Activated T-cell treated with anti-CD3 and anti-CD28 coated beads, Interleukin-2, amount 50 U/mL, for 72 hours (primary cell): Measurements from ENCODE around the gene OXCT1. TPM values are rescaled to one million over a fixed set of nuclear protein-coding genes. Genes with fewer than 3 reads are reported as not detected.
"Not testable (repeated sequence)": the region's sequence is repeated elsewhere in the genome, so short reads cannot be mapped to it uniquely, and the experiment has no call there.

Experiments
- ATAC-seq, 2 donors: fragments of 150-1000 bp; cut with Tn5 transposase; replicated peaks in 1 of 2; 2 replicates each; pipeline ENCODE4 v1.10.0; 2021; ENCODE audit warnings: moderate library complexity in 2 of 2, mild to moderate bottlenecking in 1 of 2
- DNase-seq, 2 donors: peaks; one replicate each; pipeline ENCODE4 v3.0.0; 2021 to 2022; ENCODE audit warnings: mixed read lengths in 1 of 2
- H3K27ac Mint-ChIP-seq: one replicate; pipeline ENCODE4 v1.8.0; 2022; ENCODE audit warnings: mild to moderate bottlenecking, moderate library complexity, mixed read lengths
- H3K27me3 Mint-ChIP-seq: one replicate; pipeline ENCODE4 v1.8.0; 2022; ENCODE audit warnings: low read depth, mixed read lengths
- H3K36me3 Mint-ChIP-seq, 2 donors: one replicate each; pipeline ENCODE4 v1.8.0; 2022; ENCODE audit warnings: mixed read lengths in 2 of 2, mild to moderate bottlenecking in 1 of 2; ENCODE audit not compliant: insufficient read depth in 2 of 2
- H3K4me1 Mint-ChIP-seq: one replicate; pipeline ENCODE4 v1.8.0; 2022; ENCODE audit warnings: low read depth, mixed read lengths
- H3K4me3 Mint-ChIP-seq, 2 donors: one replicate each; pipeline ENCODE4 v1.8.0; 2022; ENCODE audit warnings: mild to moderate bottlenecking in 2 of 2, mixed read lengths in 2 of 2, moderate library complexity in 2 of 2
- H3K9me3 Mint-ChIP-seq, 2 donors: one replicate each; pipeline ENCODE4 v1.8.0; 2022; ENCODE audit warnings: mixed read lengths in 2 of 2
- total RNA-seq, 2 donors: library from RNA; stranded (reverse); gene quantifications; one replicate each; pipeline ENCODE4 v1.2.3, GENCODE V29; 2022

The OXCT1 gene
- total RNA-seq, 2 donors from 2014 or later = 58.7 to 63.8 TPM

DNA sequence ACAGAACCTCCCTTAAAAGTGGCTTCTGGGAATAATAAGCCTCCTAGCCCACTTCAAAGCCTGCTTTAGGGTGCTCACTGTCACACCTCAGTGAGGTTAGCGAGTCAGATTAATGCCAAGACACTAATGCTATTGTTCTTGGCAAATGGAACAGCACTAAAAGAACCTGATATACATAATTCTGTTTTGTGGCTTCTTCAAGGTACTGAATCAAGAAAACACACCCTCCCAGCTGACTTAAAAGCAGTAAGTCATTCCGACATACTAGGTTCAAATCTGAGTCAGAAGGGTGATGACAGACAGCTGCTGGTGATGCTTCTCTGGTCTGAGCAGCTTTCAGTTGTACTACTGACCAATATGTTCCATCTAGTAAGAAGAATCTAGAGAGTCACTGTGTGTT is 121.6 kb downstream of the OXCT1 start:
- peaks cover 30% of the 10 kb centered on the region for H3K4me1 Mint-ChIP-seq
- H3K27ac Mint-ChIP-seq = peak overlapping the region; percentile 78
- H3K4me3 Mint-ChIP-seq = peak overlapping the region in 1 of 2 donors; percentile 8
- no peaks in the 10 kb centered on the region for H3K27me3 Mint-ChIP-seq
- DNase-seq = peak; percentile 47 to 60
- H3K36me3 Mint-ChIP-seq = peaks cover 12 to 25% of the 10 kb centered on the region in 2 donors
- peaks cover 0 to 3% of the 10 kb centered on the region in 2 donors for H3K9me3 Mint-ChIP-seq
- ATAC-seq = peak; percentile 97 to 98

DNA sequence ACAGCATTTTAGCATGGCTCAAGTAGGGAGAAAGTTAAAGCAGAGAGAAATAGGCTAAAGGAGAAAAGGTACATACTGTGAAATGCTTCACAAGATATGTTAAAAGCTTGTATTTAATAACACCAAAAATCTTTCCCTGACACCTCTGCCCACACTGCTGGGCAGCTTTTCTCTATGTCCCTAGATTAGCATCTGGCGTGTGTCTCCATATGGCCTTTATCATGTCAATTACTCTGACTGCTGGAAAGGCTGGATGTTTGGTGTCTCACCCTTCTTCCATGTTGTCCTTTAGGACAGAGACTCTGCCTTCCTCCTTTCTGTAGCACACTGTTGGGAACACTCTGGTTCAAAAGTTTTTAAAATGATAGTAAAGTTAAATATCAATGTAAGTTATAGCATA is 122.5 kb downstream of the OXCT1 start:
- DNase-seq (no peak), ATAC-seq (no peak)
- Mint-ChIP-seq H3K27ac (no peak overlapping the region), H3K4me1 (peaks cover 30% of the 10 kb centered on the region), H3K9me3 (peaks cover 0 to 3% of the 10 kb centered on the region in 2 donors), H3K36me3 (peaks cover 11 to 24% of the 10 kb centered on the region in 2 donors), H3K27me3 (no peaks in the 10 kb centered on the region), H3K4me3 (no peak overlapping the region)

DNA sequence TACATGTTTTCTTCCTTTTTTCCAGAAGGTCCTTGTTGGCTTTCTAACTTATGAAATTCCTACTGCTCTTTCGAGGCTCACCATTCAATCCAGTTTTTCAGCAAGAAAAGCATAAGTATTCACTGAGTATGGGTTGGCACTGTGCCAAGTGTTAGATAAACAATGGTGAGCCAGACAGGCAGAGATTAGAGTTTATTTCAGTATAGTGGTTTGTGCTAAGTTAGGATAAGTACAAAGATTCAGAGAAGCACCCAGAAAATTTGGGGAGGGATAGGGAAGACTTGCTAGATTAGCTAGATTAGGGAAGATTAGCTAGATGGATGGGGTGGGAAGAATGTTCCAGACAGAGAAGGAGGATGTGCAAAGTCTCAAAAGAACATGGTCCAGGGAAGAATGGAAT is 122.9 kb downstream of the OXCT1 start:
- no peak overlapping the region for H3K27ac Mint-ChIP-seq

GRCh38 chr5:41742608-41743007 is 127.6 kb downstream of the OXCT1 start:
- not testable (repeated sequence) for H3K4me3 Mint-ChIP-seq, H3K27ac Mint-ChIP-seq, ATAC-seq, DNase-seq, H3K9me3 Mint-ChIP-seq, H3K4me1 Mint-ChIP-seq, H3K27me3 Mint-ChIP-seq
- peaks cover 16 to 46% of the 10 kb centered on the region in 2 donors for H3K36me3 Mint-ChIP-seq

More for the DNA sequence above, 122.9 kb downstream of the OXCT1 start:
- ATAC-seq (no peak), DNase-seq (no peak)
- peaks cover 0 to 3% of the 10 kb centered on the region in 2 donors for H3K9me3 Mint-ChIP-seq
- H3K4me3 Mint-ChIP-seq = no peak overlapping the region
- H3K27me3 Mint-ChIP-seq = no peaks in the 10 kb centered on the region
- peaks cover 29% of the 10 kb centered on the region for H3K4me1 Mint-ChIP-seq
- peaks cover 10 to 23% of the 10 kb centered on the region in 2 donors for H3K36me3 Mint-ChIP-seq

GRCh38 chr5:41738710-41739354 is 131.4 kb downstream of the OXCT1 start:
- peaks cover 16 to 38% of the 10 kb centered on the region in 2 donors for H3K36me3 Mint-ChIP-seq
- no peak for ATAC-seq
- H3K4me3 Mint-ChIP-seq = no peak overlapping the region
- H3K9me3 Mint-ChIP-seq = peaks cover 0 to 2% of the 10 kb centered on the region in 2 donors
- peak overlapping the region; percentile 73 for H3K27ac Mint-ChIP-seq
- no peaks in the 10 kb centered on the region for H3K27me3 Mint-ChIP-seq
- no peak for DNase-seq
- H3K4me1 Mint-ChIP-seq = peaks cover 12% of the 10 kb centered on the region

GRCh38 chr5:41736641-41737040 is 133.6 kb downstream of the OXCT1 start:
- Mint-ChIP-seq H3K36me3 (peaks cover 14 to 42% of the 10 kb centered on the region in 2 donors), H3K9me3 (peaks cover 0 to 2% of the 10 kb centered on the region in 2 donors), H3K4me3 (no peak overlapping the region), H3K27ac (peak overlapping the region; percentile 33), H3K4me1 (peaks cover 12% of the 10 kb centered on the region), H3K27me3 (no peaks in the 10 kb centered on the region)
- DNase-seq (no peak), ATAC-seq (no peak)

- H3K36me3 Mint-ChIP-seq = peaks cover 16 to 39% of the 10 kb centered on the region in 2 donors
- peaks cover 0 to 2% of the 10 kb centered on the region in 2 donors for H3K9me3 Mint-ChIP-seq
- H3K4me1 Mint-ChIP-seq = peaks cover 7% of the 10 kb centered on the region
- H3K4me3 Mint-ChIP-seq = no peak overlapping the region
- peak overlapping the region; percentile 18 for H3K27ac Mint-ChIP-seq
- ATAC-seq (peak in 1 of 2 donors; percentile 43), DNase-seq (no peak)
- no peaks in the 10 kb centered on the region for H3K27me3 Mint-ChIP-seq
Observed at GRCh38 chr5:41735213-41735612, 135.0 kb downstream of the OXCT1 start.

GRCh38 chr5:41729381-41729780 is 140.8 kb downstream of the OXCT1 start:
- not testable (repeated sequence) for H3K36me3 Mint-ChIP-seq, ATAC-seq, H3K4me1 Mint-ChIP-seq, DNase-seq, H3K4me3 Mint-ChIP-seq, H3K27me3 Mint-ChIP-seq, H3K27ac Mint-ChIP-seq, H3K9me3 Mint-ChIP-seq

DNA sequence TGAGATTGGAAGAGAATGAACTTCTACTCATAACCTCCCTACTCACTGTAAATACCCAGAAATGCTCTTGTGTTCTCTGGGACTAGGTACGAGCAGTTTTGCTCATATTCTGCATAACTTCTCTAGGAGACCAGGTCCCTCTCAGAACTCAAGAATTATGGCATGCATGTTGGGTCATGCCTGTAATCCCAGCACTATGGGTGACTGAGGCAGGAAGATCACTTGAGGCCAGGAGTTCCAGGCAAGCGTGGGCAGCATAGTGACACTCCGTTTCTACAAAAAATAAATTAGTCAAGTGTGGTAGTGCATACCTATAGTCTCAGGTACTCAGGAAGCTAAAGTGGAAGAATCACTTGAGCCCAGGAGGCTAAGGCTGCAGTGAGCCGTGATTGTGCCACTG is 141.9 kb downstream of the OXCT1 start:
- Mint-ChIP-seq H3K4me3 (no peak overlapping the region), H3K36me3 (peaks cover 6 to 10% of the 10 kb centered on the region in 2 donors), H3K27me3 (no peaks in the 10 kb centered on the region), H3K27ac (no peak overlapping the region), H3K9me3 (no peaks in the 10 kb centered on the region), H3K4me1 (no peaks in the 10 kb centered on the region)
- ATAC-seq = no peak
- DNase-seq = no peak

DNA sequence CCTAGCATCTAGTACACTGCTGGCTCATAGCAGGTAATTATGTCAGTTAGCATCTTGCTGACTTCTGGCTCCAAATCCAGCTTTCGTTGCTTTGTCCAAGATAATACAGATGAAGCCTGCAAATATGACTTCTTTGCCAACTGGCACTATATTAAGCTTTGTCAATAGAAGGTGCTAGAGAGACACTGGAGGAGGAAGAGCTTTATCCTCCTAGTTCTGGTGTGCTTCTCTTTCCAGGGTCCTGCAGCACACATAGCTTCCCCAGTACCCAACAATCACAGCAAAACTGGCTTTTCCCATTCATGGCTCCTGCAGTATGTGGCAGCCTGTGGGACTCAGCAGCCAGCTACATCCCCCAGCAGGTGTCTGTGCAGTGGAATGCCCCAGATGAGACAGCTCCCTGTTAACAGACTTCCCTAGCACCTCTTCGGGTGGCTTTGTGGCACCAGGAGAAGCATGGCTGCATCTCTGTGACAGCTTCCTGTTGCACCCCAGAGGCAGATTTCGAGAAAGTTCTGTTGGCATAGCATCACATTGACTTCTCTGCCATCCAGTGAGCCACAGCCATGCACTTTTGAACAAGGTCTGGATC is 147.8 kb downstream of the OXCT1 start:
- Mint-ChIP-seq H3K4me1 (no peaks in the 10 kb centered on the region), H3K36me3 (no peaks in the 10 kb centered on the region), H3K9me3 (no peaks in the 10 kb centered on the region), H3K27me3 (peaks cover 5% of the 10 kb centered on the region), H3K27ac (no peak overlapping the region), H3K4me3 (no peak overlapping the region)
- DNase-seq (no peak), ATAC-seq (peak; percentile 18 to 25)

DNA sequence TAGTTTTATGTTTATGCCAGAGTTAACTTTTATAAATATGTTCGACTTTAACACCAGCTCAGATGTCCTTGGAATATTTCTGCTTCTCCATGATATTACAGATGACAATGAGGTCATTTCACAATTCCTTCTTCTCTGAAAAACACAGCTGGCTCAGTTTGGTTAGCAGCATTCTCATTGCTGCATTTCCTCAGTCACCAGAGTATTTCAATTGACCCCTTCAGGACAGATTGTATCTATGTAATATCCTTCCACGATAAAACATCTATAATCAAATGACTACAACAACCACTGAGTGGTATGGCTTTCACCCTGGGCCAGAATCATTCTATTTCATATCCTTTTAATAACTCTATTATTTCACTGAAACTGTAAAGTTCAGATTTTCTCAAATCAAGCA is 148.7 kb downstream of the OXCT1 start:
- no peak overlapping the region for H3K4me3 Mint-ChIP-seq
- no peaks in the 10 kb centered on the region for H3K4me1 Mint-ChIP-seq
- ATAC-seq (no peak), DNase-seq (no peak)
- peaks cover 2 to 7% of the 10 kb centered on the region in 2 donors for H3K9me3 Mint-ChIP-seq
- no peak overlapping the region for H3K27ac Mint-ChIP-seq
- peaks cover 1 to 4% of the 10 kb centered on the region in 2 donors for H3K36me3 Mint-ChIP-seq
- peaks cover 5% of the 10 kb centered on the region for H3K27me3 Mint-ChIP-seq

DNA sequence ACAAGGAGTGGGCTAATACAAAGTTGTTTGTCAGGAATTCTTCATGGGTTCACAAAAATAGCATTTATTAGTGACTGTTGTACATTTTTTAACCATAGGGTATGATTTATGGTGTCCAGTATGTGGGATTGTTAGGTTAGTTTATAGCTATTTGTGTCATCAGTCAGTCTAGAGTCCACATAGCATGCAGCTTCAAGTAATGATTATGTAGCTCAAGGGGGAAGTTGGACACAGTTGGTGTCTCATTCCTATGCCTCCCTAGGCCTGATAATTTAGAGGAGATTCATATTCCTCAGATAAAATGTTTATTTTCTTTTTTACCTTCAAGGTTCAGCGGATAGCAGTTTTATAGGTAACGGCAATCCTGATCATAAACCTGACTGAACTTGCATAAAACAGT is 153.8 kb downstream of the OXCT1 start:
- no peak for DNase-seq
- Mint-ChIP-seq H3K27me3 (peaks cover 11% of the 10 kb centered on the region), H3K9me3 (peaks cover 8 to 15% of the 10 kb centered on the region in 2 donors), H3K27ac (no peak overlapping the region), H3K4me3 (no peak overlapping the region), H3K36me3 (peaks cover 7% of the 10 kb centered on the region in 2 donors), H3K4me1 (no peaks in the 10 kb centered on the region)
- no peak for ATAC-seq

DNA sequence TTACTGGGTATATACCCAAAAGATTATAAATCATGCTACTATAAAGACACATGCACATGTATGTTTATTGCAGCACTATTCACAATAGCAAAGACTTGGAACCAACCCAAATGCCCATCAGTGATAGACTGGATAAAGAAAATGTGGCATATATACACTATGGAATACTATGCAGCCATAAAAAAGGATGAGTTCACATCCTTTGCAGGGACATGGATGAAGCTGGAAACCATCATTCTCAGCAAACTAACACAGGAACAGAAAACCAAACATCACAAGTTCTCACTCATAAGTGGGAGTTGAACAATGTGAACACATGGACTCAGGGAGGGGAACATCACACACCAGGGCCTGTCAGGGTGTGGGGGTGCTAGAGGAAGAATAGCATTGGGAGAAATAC is 155.8 kb downstream of the OXCT1 start:
- H3K27ac Mint-ChIP-seq, DNase-seq, H3K4me3 Mint-ChIP-seq, H3K36me3 Mint-ChIP-seq, H3K4me1 Mint-ChIP-seq, ATAC-seq: not testable (repeated sequence)
- Mint-ChIP-seq H3K9me3 (peaks cover 8 to 15% of the 10 kb centered on the region in 2 donors), H3K27me3 (peaks cover 11% of the 10 kb centered on the region)

DNA sequence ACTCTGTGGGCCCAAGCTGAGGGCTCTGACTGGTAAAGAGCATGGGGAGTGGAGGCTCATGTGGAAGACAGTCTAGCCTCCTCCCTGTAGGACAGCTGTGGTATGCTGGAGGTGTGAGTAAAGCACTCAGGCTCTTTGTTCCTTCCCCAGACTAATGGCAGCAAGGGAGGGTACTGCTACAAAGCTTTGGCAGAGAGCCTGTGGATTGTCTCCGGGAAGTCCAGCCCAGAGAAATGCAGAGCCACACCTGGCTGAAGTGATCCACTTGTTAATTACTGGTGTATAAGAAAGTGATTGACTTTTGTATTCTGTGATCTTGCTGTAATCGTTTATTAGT is 161.7 kb downstream of the OXCT1 start:
- H3K9me3 Mint-ChIP-seq = peaks cover 7 to 16% of the 10 kb centered on the region in 2 donors
- H3K27ac Mint-ChIP-seq = no peak overlapping the region
- peaks cover 18% of the 10 kb centered on the region for H3K27me3 Mint-ChIP-seq
- no peak for ATAC-seq
- H3K36me3 Mint-ChIP-seq = peaks cover 2 to 9% of the 10 kb centered on the region in 2 donors
- DNase-seq = no peak
- no peaks in the 10 kb centered on the region for H3K4me1 Mint-ChIP-seq
- no peak overlapping the region for H3K4me3 Mint-ChIP-seq
